GM19025 (cell line): ENCODE measurements around the gene FRMD5.

ENCODE experiments used
- ATAC-seq: cut with Tn5 transposase; IDR thresholded peaks from one replicate; pipeline ENCODE4 v1.9.1; 2021; ENCODE audit warnings: mild to moderate bottlenecking, low read depth, moderate library complexity; ENCODE audit not compliant: unreplicated experiment

Gene FRMD5

DNA sequence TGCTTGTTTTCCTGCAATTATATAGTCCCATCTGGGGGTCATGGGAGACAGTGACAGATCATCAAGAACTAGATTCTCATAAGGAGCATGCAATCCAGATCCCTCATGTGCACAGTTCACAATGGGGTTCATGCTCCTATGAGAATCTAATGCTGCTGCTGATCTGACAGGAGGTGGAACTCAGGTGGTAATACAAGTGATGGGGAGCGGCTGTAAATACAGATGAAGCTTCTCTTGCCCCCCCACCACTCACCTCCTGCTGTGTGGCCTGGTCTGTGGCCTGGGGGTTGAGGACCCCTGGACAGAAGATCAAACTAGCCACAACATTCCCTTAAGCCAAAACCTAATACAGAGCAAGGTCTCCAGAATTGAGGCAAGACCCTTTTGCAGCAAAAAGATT lies 207.1 kb downstream of the FRMD5 start:
- no peak for ATAC-seq

DNA sequence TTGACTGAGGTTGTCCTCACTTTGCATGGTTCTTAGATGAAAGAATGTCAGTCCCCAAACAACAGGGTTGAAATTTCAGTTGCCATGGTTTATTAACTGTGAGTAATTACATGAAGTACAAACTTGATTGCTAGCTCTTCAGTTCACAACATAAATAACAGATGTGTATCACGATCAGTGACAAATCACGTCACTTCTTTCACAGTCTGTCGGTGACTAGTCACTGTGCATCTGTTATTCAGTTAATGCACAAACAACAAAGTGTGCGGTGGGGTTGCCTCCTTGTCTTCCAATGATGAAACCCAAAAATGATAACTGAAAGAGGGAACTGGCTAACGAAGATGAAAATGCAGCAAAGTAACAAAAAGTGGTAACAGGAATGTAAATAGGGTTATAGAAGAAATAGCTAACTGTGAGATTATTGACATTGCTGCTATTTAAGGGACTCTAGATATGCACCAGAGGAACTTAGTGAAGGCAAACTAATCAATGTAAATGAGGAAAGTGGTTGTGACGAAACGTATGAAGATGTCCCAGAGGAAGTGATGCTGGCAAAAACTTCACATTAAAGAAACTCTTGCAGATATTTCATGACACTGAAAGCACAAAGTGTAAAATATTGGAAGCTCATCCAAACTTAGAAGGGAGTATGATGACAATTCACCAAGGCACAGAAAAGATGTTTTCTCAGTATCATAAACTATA lies 208.9 kb downstream of the FRMD5 start:
- no peak for ATAC-seq

DNA sequence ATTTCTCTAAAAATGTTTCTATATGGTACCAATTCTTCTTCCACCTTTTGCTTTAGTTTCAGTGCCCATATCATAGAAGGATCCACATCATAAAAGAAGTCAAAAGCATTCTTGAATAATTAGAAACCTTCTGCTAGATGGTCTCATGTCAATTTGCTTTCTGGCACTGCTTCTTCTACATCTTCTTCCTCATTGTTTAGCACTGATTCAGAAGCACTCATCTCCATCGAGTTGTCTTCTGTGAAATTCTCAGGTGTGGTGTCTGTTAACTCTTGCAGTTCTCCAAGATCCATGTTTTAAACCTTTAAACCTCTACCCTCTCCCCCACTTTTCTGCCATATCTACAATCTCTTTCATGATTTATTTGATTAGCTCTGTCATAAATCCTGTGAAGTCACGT lies 213.5 kb downstream of the FRMD5 start:
- ATAC-seq = no peak

DNA sequence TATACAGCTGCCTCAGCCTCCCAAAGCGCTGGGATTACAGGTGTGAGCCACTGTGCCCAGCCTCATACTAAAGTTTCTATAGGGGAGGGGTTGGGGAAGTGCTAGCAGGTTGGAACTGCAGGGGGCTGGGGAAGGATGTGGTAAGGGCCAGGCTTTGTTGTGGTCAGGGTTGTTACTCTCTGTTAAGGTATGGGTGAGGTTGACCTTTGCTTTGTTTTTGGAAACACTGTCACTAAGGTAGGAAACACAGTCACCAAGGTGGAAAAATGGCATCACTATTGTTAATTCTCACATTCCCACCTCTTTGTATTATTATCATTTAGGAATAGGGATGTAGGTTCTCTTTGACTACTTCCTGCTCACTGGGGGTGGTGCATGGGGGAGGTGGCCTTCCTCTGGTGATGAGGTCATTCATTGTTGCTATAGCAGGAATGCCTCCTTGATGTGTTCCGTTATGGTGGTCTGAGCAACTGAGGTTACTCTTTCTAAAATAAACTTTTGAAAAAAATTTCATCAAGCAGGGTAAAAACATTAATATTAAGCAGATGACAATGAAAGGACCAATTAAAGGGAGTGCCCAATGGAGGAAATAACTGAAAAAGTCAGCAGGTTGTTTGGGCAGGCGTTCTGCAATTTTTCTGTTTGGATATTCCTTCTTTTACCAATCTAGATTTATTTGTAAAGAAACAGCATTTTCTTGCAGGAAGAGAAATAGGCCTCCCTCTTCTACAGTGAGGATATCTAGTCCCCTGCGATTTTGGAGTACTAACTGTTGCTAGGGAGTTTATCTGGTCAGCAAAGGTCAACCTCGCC lies 217.8 kb downstream of the FRMD5 start:
- ATAC-seq = no peak

DNA sequence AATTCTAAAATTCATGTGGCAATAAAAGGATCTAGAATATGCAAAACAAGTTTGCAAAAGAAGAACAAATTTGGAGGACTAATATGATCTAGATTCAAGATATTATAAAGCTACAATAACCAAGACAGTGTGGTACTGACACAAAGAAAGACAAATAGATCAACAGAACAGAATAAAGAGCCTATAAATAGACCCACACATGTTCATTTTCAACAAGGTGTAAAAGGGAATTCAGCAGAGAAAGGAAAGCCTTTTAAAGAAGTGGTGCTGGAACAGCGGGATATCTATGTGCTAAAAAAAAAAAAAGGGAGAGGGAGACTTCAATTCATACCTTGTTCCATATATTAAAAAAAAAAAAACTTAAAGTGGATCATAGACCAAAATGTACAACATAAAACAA lies 219.3 kb downstream of the FRMD5 start:
- ATAC-seq = no peak

DNA sequence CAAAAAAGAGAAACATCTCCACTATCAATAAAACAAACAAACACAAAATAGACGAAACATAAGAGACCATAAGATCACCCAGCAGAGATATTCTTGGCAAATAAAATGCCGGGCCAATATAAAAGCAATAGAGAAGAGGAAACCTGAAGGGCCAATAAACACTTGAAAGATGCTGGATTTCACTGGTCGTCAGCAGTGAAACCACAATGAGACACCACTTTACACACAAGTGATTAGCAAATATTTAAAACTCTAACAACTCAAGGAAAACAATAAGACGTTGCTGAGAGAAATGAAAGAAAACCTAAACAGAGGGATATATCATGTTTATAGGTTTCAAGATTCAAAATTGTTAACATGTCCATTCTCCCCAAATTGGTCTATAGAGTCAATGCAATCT lies 219.7 kb downstream of the FRMD5 start:
- ATAC-seq = no peak

DNA sequence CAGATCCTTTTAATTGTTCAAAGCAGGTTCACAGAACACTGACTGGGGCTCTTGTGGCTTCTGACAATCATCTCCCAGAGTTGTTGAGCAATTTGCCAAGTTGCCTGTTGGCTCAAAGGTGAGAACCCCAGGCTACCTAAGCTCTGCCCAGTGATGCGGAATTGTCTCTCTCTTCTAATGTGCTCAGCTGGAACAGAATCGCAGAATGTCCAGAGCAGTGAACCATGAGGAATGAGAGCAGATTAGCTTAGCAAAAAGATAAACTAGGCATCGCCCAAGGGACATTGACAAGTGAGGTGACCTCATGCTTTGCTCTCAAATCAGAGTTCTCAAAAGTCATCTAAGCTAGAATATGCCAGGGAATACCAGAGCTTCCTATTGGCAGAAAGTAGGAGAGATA lies 220.2 kb downstream of the FRMD5 start:
- ATAC-seq = no peak

DNA sequence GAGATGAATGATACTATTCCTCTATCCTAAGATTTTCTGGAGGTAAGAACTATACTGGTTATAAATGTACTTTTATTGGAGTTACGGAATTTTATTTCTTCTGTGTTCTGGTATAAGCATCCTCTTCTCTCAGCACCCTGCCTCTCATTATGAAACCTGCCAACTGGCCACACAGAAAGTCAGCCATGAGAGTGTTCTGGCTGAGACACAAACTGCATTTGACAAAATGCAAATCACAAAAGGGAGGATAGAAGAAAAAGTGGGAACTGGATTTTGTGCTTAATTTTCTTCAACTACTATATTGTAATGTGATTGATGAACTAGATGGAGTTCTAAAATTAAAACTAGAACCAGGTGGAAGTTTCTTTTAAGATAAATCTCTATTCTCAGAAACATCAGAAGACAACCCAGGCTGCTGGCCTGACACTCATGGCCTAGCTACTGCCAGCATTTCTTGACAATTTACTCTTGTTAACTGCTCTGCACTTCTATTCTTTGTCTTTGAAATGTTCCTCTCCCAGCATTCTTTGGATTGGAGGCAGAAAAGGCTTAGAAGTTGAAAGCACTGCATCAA lies 225.2 kb downstream of the FRMD5 start:
- no peak for ATAC-seq

DNA sequence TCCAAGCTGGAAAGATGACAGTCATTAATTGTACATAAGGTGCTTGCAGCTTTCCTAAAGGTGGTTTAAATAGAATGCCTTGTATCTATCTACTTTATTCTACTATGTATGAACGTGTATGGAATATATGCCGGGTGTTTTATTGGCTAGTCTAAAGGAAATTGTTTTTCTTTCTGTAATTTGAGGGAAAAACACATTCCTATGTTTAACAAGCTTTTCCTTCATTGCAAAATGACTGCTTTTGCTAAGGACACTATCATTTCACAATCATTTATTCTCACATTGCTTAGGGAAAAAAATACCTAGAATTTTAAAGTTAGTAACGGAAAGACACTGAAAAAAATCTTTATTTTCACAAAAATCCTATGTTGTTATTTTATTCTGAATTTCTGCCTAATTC lies 226.5 kb downstream of the FRMD5 start:
- no peak for ATAC-seq

DNA sequence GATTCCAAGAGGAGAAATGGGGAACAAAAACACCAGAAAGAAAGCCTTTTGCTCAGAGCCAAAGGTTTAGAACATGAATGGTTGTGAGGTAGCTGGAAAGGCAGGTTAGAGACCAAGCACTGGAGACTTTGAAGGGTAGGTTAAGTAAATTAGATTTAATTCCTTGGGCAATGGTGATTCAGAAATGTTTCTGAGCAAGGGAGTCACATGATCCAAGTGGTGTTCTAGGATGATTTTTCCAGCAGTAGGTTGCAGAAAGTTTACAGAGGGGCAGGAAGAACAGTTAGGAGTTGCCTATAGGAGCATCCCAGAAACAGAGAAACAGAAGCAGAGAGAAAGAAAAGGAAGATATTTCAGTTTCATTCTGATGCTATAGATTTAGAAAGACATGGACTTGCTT lies 228.4 kb downstream of the FRMD5 start:
- no peak for ATAC-seq

DNA sequence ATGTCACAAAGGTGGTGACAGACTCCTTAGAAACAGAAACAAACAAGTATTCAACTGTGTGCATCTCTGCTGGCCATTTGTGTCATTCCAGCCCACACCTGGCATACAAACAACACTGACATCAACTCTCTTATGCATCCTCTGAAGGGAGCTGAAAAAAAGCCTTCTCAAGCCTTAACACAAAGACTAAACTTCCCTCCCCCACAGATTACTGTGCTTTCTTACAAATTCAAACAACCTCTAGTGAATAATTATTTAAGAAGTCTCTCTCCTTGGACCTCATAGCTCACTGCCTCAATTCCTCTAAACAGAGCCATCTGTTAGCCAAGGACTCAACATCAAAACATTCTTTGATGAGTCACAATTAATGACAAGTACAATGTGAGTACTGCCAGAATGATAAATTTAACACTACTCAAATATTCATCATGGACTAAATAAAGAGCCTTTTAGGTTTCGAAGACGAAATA lies 236.2 kb downstream of the FRMD5 start:
- ATAC-seq = no peak

DNA sequence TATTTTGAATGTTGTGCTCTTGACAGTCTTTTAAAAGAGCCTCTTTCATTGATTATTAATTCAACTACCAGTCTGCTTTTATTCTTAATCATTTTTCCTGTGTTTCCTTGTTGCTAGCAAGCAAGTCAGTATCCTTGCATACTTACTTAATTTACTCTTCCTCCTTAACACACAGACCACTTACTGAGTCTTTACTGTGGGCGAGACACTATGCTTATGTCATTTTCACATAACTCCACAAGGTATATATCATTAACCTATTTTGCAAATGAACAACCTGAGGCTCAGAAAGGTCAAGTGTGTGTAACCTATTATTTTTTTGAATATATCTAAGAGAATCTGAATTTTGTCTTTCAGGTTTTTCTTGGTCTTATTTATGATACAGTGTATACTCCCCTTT lies 237.3 kb downstream of the FRMD5 start:
- peak; percentile 58 for ATAC-seq

DNA sequence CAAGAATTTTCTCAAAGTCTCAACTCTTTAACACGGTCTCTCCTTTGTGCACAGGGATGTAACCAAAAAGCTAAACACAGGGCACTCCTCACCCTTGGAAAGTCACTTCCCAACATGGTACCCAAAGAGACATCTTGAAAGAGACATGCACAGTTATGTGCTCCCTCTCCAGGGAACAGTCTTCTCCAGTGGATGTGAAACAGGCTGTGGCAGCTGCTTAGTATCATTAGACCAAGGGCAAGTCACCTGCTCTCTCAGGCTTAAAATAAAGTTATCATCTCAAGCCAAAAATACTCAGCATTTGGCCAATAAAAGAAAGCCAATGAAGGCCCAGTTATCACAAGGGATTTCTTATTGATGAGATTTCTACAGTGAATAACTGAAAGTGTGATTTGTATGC lies 239.9 kb downstream of the FRMD5 start:
- ATAC-seq = no peak

DNA sequence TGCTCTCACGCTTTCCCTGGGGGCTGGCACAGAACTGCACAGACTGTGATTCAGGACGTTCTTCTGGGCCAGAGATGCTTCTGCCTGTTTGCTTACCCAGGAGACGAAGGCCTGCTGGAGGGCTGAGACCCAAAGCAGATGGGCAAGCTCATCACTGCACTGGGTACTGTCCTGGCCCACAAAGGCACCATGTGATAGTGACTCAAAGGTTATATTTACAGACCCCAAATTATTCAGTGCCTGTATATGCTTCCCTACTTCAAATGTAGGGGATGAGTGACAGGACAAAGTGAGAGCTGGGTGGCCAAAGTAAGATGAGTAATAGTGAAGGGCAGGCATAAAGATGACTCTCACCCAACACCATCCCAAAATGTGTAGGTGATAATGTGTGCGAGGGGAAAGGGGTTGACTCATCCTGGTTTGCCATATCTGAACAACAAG lies 240.9 kb downstream of the FRMD5 start:
- ATAC-seq = no peak

DNA sequence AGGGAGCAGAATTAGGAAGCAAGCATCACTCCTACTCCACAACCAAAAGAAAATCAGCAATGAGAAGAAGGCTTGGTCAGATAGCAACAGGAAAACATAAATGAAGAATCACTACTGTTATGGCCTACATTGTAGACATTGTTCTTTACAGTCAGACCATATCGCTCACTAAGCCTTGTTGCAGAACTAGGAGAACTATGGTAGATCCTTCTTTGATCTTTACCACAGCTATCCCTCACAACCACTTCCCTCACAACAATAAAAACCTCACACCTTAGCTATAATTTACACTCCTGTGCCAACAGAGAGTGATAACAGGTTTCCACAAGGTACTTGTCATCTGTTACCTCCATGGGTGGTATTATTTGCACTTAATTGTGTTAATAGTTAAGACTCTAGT lies 241.7 kb downstream of the FRMD5 start:
- no peak for ATAC-seq

DNA sequence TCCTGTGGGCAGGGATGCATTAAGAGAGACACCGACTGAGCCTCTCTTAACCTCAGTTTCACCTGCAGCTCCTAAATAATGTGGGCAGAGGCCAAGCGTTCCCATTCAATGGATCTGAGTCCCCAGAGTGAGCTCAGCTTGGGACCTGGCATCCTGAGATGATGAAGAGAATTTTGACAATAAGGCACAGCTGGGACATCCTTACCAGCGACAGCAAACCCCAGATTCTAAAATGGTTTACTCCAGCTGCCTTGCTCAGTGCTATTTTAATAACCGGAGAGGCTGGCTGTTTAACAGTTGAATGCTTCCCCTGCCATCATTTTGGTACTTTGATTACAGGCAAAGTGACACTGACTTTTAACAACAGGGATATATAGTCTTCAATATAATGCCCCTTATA lies 244.5 kb downstream of the FRMD5 start:
- no peak for ATAC-seq

DNA sequence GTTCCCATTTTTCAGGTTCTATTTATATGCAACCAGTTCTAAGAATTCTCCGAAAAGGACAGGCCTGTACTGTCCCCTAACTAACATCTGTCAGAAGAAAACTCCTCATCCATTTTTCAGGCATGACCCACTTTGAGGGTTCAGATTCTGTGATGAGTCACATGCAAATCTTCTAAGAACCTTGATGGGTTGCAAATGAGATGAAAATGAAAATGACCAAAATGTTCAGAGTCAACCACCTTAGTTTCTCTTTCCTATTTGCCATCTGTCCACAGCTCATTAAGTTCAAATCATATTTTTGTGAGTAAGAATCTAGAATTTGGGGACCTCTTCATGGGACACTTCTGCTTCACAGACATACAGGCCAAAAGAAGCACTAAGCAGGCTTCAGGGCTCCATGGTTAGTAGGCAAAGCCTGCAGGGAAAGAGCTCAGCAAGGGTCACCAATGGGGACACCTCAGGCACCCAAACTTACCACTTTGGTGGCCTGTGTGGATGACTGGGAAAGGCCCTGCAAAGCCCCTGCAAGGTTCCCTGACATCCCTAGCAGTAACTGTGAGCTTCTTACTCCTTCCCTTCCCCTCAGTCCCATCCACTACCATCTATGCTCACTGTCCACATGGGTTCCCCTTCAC lies 246.3 kb downstream of the FRMD5 start:
- ATAC-seq = peak; percentile 82

DNA sequence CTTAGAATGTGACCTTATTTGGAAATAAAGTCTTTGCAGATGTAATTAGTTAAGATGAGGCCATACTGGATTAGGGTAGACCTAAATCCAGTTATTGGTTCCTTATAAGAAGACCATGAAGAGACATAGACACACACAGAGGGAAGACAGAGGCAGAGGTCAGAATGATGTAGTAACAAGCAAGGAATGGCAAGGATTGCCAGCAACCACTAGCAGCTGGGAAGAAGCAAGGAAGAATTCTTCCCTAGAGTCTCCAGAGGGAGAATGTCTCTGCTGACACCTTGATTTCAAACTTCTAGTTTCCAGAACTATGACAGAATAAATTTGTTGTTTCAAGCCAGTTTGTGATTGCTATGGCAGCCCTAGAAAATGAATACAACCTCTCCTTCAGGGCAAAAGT lies 251.6 kb downstream of the FRMD5 start:
- no peak for ATAC-seq

DNA sequence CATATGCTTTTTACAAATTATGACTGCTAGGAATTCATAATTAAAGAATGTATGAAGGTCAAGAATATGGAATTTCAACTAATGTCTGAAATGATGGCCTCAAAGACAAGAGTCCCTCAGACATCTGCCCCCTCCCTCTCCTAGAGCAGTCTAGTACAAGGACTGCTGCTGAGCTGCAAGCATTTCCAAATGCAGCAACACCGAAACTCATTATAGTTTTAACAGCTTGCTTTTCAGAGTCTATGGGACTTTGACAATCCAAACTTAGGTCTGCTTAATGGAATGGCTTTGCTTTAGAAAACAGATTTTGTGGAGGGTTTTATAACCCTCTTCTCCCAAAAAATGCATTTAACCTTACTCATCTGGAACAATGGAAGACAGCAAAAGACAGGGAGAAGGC lies 252.9 kb downstream of the FRMD5 start:
- no peak for ATAC-seq

DNA sequence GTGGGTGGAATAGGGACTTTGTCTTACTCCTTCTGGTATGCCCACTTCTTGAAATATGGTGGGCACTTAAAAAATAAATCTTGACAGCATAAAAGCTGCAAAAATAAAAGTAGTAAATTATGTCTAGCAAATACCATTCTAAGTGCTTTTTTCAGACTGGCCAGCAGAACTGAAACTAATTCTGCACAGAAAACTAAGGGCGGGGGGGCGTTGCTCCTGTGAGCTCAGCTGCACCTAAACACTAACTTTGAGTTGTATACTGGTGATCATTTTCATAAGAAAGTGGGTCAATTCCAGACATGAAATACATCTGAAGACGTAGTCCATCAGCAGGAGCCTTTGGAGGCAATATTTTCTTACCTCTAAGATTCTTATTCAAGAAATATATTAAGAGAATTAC lies 253.5 kb downstream of the FRMD5 start:
- peak; percentile 56 for ATAC-seq

DNA sequence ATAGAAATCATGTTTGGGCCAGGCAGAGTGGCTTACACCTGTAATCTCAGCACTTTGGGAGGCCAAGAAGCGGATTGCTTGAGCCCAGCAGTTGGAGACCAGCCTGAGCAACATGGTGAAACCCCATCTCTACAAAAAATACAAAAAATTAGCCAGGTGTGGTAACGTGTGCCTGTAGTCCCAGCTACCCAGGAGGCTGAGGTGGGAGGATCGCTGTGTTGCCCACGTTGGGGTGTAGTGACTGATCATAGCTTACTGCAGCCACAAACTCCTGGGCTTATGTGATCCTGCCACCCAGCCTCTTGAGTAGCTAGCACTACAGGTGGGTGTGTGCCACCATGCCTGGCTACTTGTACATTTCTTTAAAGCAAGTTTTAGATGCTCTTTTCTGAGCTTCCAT lies 254.0 kb downstream of the FRMD5 start:
- ATAC-seq = no peak
